PC-9 (cell line): ENCODE data around the gene POLD2. TPM values are rescaled to one million over a fixed set of nuclear protein-coding genes. Genes with fewer than 3 reads are reported as not detected.

Experiments
- BruUV-seq: library from RNA; stranded (reverse); fragments of 400-500 nt; replicated peaks from 2 replicates; lab custom pipeline; 2021; lab: Mats Ljungman, UMichigan
- CTCF ChIA-PET: fragments of 300-600 bp; sonication (Branson Sonifier 250); formaldehyde crosslinking; loops from one replicate; lab custom pipeline; 2022; ENCODE audit warnings: antibody characterized with exemption; lab: Charles Lee
- POLR2A ChIA-PET: fragments of 300-600 bp; sonication (Branson Sonifier 250); formaldehyde crosslinking; loops from one replicate; lab custom pipeline; 2022; ENCODE audit warnings: antibody characterized with exemption; ENCODE audit not compliant: unreplicated experiment; lab: Charles Lee
- DNase-seq, 2 experiments: peaks; one replicate each; pipeline versions ENCODE4 v3.0.0 to v3.0.0-alpha.2; 2015 to 2022; ENCODE audit warnings: mixed read lengths in 1 of 2
- H2AFZ ChIP-seq: fragments of 200-600 bp; sonication (generic); 2 replicates; pipeline ENCODE4 v1.8.1; 2017; ENCODE audit warnings: antibody characterized with exemption
- H3F3A ChIP-seq: fragments of 200-600 bp; sonication (generic); 2 replicates; pipeline ENCODE4 v1.8.1; 2017; ENCODE audit warnings: antibody characterized with exemption, mild to moderate bottlenecking, low read depth; ENCODE audit not compliant: insufficient read depth
- H3K27ac ChIP-seq: fragments of 200-600 bp; sonication (generic); 2 replicates; pipeline ENCODE4 v1.6.1; 2016; ENCODE audit warnings: mixed run types
- H3K27me3 ChIP-seq: fragments of 200-600 bp; sonication (generic); 2 replicates; pipeline ENCODE4 v1.6.1; 2016; ENCODE audit warnings: low read depth, mixed run types; ENCODE audit not compliant: insufficient read depth
- H3K36me3 ChIP-seq: fragments of 200-600 bp; sonication (generic); 2 replicates; pipeline ENCODE4 v1.6.1; 2016; ENCODE audit warnings: low read depth, mixed run types
- H3K4me1 ChIP-seq: fragments of 200-600 bp; sonication (generic); replicated peaks from 2 replicates; pipeline ENCODE4 v1.6.1; 2016; ENCODE audit warnings: mixed run types; ENCODE audit not compliant: insufficient read depth
- H3K4me2 ChIP-seq: fragments of 200-600 bp; sonication (generic); 2 replicates; pipeline ENCODE4 v1.6.1; 2017; ENCODE audit warnings: mixed run types
- H3K4me3 ChIP-seq: fragments of 200-600 bp; sonication (generic); 2 replicates; pipeline ENCODE4 v1.6.1; 2016; ENCODE audit warnings: mixed run types
- H3K79me2 ChIP-seq: fragments of 200-600 bp; sonication (generic); 2 replicates; pipeline ENCODE4 v1.6.1; 2017; ENCODE audit warnings: low read depth, mixed run types
- H3K9me2 ChIP-seq: fragments of 200-600 bp; sonication (generic); 2 replicates; pipeline ENCODE4 v1.8.1; 2017; ENCODE audit warnings: mild to moderate bottlenecking; ENCODE audit not compliant: insufficient read depth
- H3K9me3 ChIP-seq: fragments of 200-600 bp; sonication (generic); 2 replicates; pipeline ENCODE4 v1.8.1; 2016; ENCODE audit warnings: low read depth; ENCODE audit not compliant: insufficient read depth
- H4K20me1 ChIP-seq: fragments of 200-600 bp; sonication (generic); 2 replicates; pipeline ENCODE4 v1.8.1; 2017; ENCODE audit not compliant: insufficient read depth
- CTCF ChIP-seq: fragments of 200-600 bp; sonication (generic); conservative IDR thresholded peaks from 2 replicates; pipeline ENCODE4 v1.6.1; 2017; ENCODE audit warnings: mixed run types, antibody characterized with exemption, mild to moderate bottlenecking, moderate library complexity
- EZH2 ChIP-seq: fragments of 200-600 bp; sonication (generic); IDR thresholded peaks from 2 replicates; pipeline ENCODE4 v1.8.0; 2017; ENCODE audit warnings: antibody characterized with exemption, low read depth
- intact Hi-C: fragments of 100-400 bp; cut with micrococcal nuclease; formaldehyde crosslinking; loops from one replicate; pipeline ENCODE4 v1.10.0; 2022; ENCODE audit not compliant: unreplicated experiment
- total RNA-seq: library from RNA; stranded (reverse); gene quantifications from 2 replicates; pipeline ENCODE4 v1.2.3, GENCODE V29; 2021

POLD2 gene
- total RNA-seq, 1 experiment from 2014 or later, result 249 TPM

- no peak overlapping the region for H3K4me3 ChIP-seq
- no peak overlapping the region for H2AFZ ChIP-seq
- intact Hi-C loops, result no loop called here
- peak overlapping the region; percentile 34 for H3K4me2 ChIP-seq
- no peaks in the 10 kb centered on the region for H3F3A ChIP-seq
- no peaks in the 10 kb centered on the region for H4K20me1 ChIP-seq
- H3K4me1 ChIP-seq, result peaks cover 14% of the 10 kb centered on the region
- no TSS peak for BruUV-seq
- no peak for DNase-seq
- H3K9me3 ChIP-seq, result no peaks in the 10 kb centered on the region
- H3K27me3 ChIP-seq, result no peaks in the 10 kb centered on the region
- TF ChIP-seq CTCF (no peak), EZH2 (no peak)
- H3K27ac ChIP-seq, result no peak overlapping the region
- no peaks in the 10 kb centered on the region for H3K79me2 ChIP-seq
- no peaks in the 10 kb centered on the region for H3K9me2 ChIP-seq
- no peaks in the 10 kb centered on the region for H3K36me3 ChIP-seq
- ChIA-PET CTCF (interaction anchor here (1.0 to 1.3 kb wide), 2 partner anchors 10 to 20 kb away, joined by 3 read pairs; no protein-coding TSS in a partner anchor), POLR2A (no interaction called here)
Measured at GRCh38 chr7:44150966-44151941, 27.9 kb upstream of the POLD2 start.

GRCh38 chr7:44150466-44150832 is 27.1 kb upstream of the POLD2 start:
- H3F3A ChIP-seq, result no peaks in the 10 kb centered on the region
- peak overlapping the region; percentile 34 for H3K4me2 ChIP-seq
- H3K9me3 ChIP-seq, result no peaks in the 10 kb centered on the region
- no peaks in the 10 kb centered on the region for H3K27me3 ChIP-seq
- no peak for TF ChIP-seq EZH2
- TF ChIP-seq CTCF, result no peak
- ChIA-PET POLR2A (interaction anchor here (0.7 kb wide), 1 partner anchor 409 kb away, joined by 6 read pairs; no protein-coding TSS in a partner anchor), CTCF (interaction anchor here (0.5 to 1.3 kb wide), 3 partner anchors 9 to 67 kb away, joined by 3 read pairs; no protein-coding TSS in a partner anchor)
- no peaks in the 10 kb centered on the region for H4K20me1 ChIP-seq
- no peaks in the 10 kb centered on the region for H3K79me2 ChIP-seq
- no peak overlapping the region for H2AFZ ChIP-seq
- no peaks in the 10 kb centered on the region for H3K9me2 ChIP-seq
- H3K36me3 ChIP-seq, result no peaks in the 10 kb centered on the region
- BruUV-seq, result no TSS peak
- H3K4me3 ChIP-seq, result no peak overlapping the region
- no peak overlapping the region for H3K27ac ChIP-seq
- DNase-seq, result peak; percentile 74 to 80
- intact Hi-C loops, result no loop called here
- H3K4me1 ChIP-seq, result peaks cover 14% of the 10 kb centered on the region

- Histone ChIP-seq H3K27me3 (no peaks in the 10 kb centered on the region), H3K36me3 (no peaks in the 10 kb centered on the region), H2AFZ (no peak overlapping the region), H3F3A (no peaks in the 10 kb centered on the region), H3K9me2 (no peaks in the 10 kb centered on the region), H3K4me1 (peaks cover 14% of the 10 kb centered on the region), H3K9me3 (no peaks in the 10 kb centered on the region), H3K27ac (no peak overlapping the region), H3K4me3 (no peak overlapping the region), H3K4me2 (peak overlapping the region; percentile 34), H4K20me1 (no peaks in the 10 kb centered on the region), H3K79me2 (no peaks in the 10 kb centered on the region)
- no peak for DNase-seq
- TF ChIP-seq EZH2 (no peak), CTCF (no peak)
- POLR2A ChIA-PET, result interaction anchor here (0.7 kb wide), 1 partner anchor 409 kb away, joined by 6 read pairs; no protein-coding TSS in a partner anchor
- CTCF ChIA-PET, result interaction anchor here (0.5 to 1.3 kb wide), 2 partner anchors 19 to 68 kb away, joined by 3 read pairs; no protein-coding TSS in a partner anchor
- no TSS peak for BruUV-seq
- intact Hi-C loops, result no loop called here
Measured at GRCh38 chr7:44149571-44150465, 26.5 kb upstream of the POLD2 start.
